Measurements from ENCODE around the gene ISG20.

Gene ISG20

GRCh38 chr15:88619796-88620195 lies 19.0 kb upstream of the ISG20 start:
- Histone ChIP-seq H3K4me3 (ENCODE audit: low read depth, low read length) (no peak overlapping the region), H3K9me3 (ENCODE audit: control insufficient read depth, insufficient read depth, low read depth, low read length) (no peaks in the 10 kb centered on the region), H3K36me3 (ENCODE audit: control insufficient read depth in 2 of 2, insufficient read depth in 1 of 2, low read length in 2 of 2) (peaks cover 4 to 23% of the 10 kb centered on the region in 2 experiments; a peak in 2 of 3 replicates), H3K27ac (ENCODE audit: extremely low read depth, low read depth, low read length) (no peak overlapping the region), H3K4me1 (ENCODE audit: control insufficient read depth, insufficient read depth, low read length) (peaks cover 19% of the 10 kb centered on the region)
- CTCF ChIA-PET, result interaction anchor here (0.7 kb wide), 1 partner anchor 12 kb away, joined by 3 read pairs; no protein-coding TSS in a partner anchor
- TF ChIP-seq ZFHX2 (tag by site-specific recombination; conservative IDR thresholded peaks at IDR 0.05), result no peak
- no peak for TF ChIP-seq ZBTB17 (tag by site-specific recombination; IDR thresholded peaks at IDR 0.05)
- TF ChIP-seq ZBTB20 (tag by site-specific recombination; IDR thresholded peaks at IDR 0.05), result no peak
- no peak for TF ChIP-seq ZNF626 (tag by site-specific recombination; IDR thresholded peaks at IDR 0.05)
- no peak for TF ChIP-seq ZNF23 (tag by site-specific recombination; IDR thresholded peaks at IDR 0.05; ENCODE audit: borderline replicate concordance)
- TF ChIP-seq GLIS2 (tag by site-specific recombination; IDR thresholded peaks at IDR 0.05), result no peak
- TF ChIP-seq ZNF488 (tag by site-specific recombination; IDR thresholded peaks at IDR 0.05), result no peak
- no peak for TF ChIP-seq ZNF221 (tag by site-specific recombination; IDR thresholded peaks at IDR 0.05; ENCODE audit: borderline replicate concordance)
- POLR2A ChIA-PET, result interaction anchor here (0.9 to 1.7 kb wide), 2 partner anchors 18 to 152 kb away, joined by 4 to 7 read pairs; partner anchors contain the start of genes MRPL46 and MRPS11

- Histone ChIP-seq H3K27ac (ENCODE audit: extremely low read depth, low read depth, low read length) (peak within 1 kb of the TSS; percentile 98), H3K4me3 (ENCODE audit: low read depth, low read length) (peak within 1 kb of the TSS; percentile 86), H3K36me3 (ENCODE audit: control insufficient read depth in 2 of 2, insufficient read depth in 1 of 2, low read length in 2 of 2) (peaks cover 4 to 34% of the 10 kb centered on the region in 2 experiments; a peak in 2 of 3 replicates), H3K9me3 (ENCODE audit: control insufficient read depth, insufficient read depth, low read depth, low read length) (no peaks in the 10 kb centered on the region), H3K4me1 (ENCODE audit: control insufficient read depth, insufficient read depth, low read length) (peaks cover 19% of the 10 kb centered on the region)
- POLR2A ChIA-PET, result interaction anchor here (0.6 to 1.9 kb wide), 5 partner anchors 10 to 213 kb away, joined by 3 to 12 read pairs (median 8); partner anchors contain the start of genes MRPL46 and MRPS11
- CTCF ChIA-PET, result interaction anchor here (1.0 to 1.2 kb wide), 4 partner anchors 13 to 146 kb away, joined by 3 to 6 read pairs (median 4); partner anchors contain the start of gene ISG20
- TF ChIP-seq ZNF184 (tag by site-specific recombination; IDR thresholded peaks at IDR 0.05) (0 out of 2 replicates have a peak, but pooled peaks have one; percentile 16), PRDM10 (tag by site-specific recombination; IDR thresholded peaks at IDR 0.05) (peak; percentile 27; the same call in 1 of the 2 replicates), KLF9 (tag by site-specific recombination; IDR thresholded peaks at IDR 0.05; ENCODE audit: low read depth) (peak; percentile 87), ZNF10 (tag by site-specific recombination; IDR thresholded peaks at IDR 0.05) (peak; percentile 31; the same call in 1 of the 2 replicates), ATF2 (tag by site-specific recombination; IDR thresholded peaks at IDR 0.05; ENCODE audit: low read depth) (no peak), ZNF146 (tag by site-specific recombination; IDR thresholded peaks at IDR 0.05) (peak; percentile 15; the same call in 1 of the 2 replicates), ZNF596 (tag by site-specific recombination; IDR thresholded peaks at IDR 0.05) (peak; percentile 39; the same call in 1 of the 2 replicates), KLF10 (tag by site-specific recombination; IDR thresholded peaks at IDR 0.05) (peak; percentile 67; the same call in 1 of the 2 replicates), HOXA7 (CRISPR knock-in tag; IDR thresholded peaks at IDR 0.05; ENCODE audit: borderline replicate concordance) (no peak), ZNF391 (tag by site-specific recombination; IDR thresholded peaks at IDR 0.05; ENCODE audit: borderline replicate concordance, low read depth) (no peak), ZNF561 (tag by site-specific recombination; IDR thresholded peaks at IDR 0.05; ENCODE audit: borderline replicate concordance) (0 out of 2 replicates have a peak, but pooled peaks have one; percentile 31), REST (tag by site-specific recombination; IDR thresholded peaks at IDR 0.05) (0 out of 2 replicates have a peak, but pooled peaks have one; percentile 19), SP2 (tag by site-specific recombination; IDR thresholded peaks at IDR 0.05) (peak; percentile 99), GLIS2 (tag by site-specific recombination; IDR thresholded peaks at IDR 0.05) (peak; percentile 78), ZNF112 (tag by site-specific recombination; IDR thresholded peaks at IDR 0.05) (no peak), ZXDB (tag by site-specific recombination; IDR thresholded peaks at IDR 0.05) (peak; percentile 76), ZNF366 (tag by site-specific recombination; conservative IDR thresholded peaks at IDR 0.05) (peak; percentile 61; the same call in 1 of the 2 replicates)
These were observed 17.6 kb upstream of the ISG20 start, which contains the start of gene AEN for GRCh38 chr15:88620995-88621772. Gene AEN, plus strand, starts transcription at chr15:88621340. Its CDS starts 4,870 bp downstream, at chr15:88626210.
